GM06990 (cell line): ENCODE results near the gene CEP112.
"Not testable (repeated sequence)": the region's sequence is repeated elsewhere in the genome, so short reads cannot be mapped to it uniquely, and the experiment has no call there.

Source experiments
- DNase-seq: peaks from one replicate; pipeline ENCODE4 v3.0.0-alpha.2; 2011; ENCODE audit not compliant: insufficient read length; ENCODE audit errors: extremely low read depth
- H3K27me3 ChIP-seq: replicated peaks from 2 replicates; pipeline ENCODE4 v1.6.0; 2011; ENCODE audit warnings: low read length; ENCODE audit not compliant: control insufficient read depth, insufficient read depth
- H3K36me3 ChIP-seq: 2 replicates; pipeline ENCODE4 v1.5.1; 2011; ENCODE audit warnings: low read length; ENCODE audit not compliant: control insufficient read depth, insufficient read depth
- H3K4me3 ChIP-seq: replicated peaks from 2 replicates; pipeline ENCODE4 v1.5.1; 2011; ENCODE audit warnings: low read depth, mild to moderate bottlenecking, control low read depth, low read length
- CTCF ChIP-seq: IDR thresholded peaks from 2 replicates; pipeline ENCODE4 v1.5.1; 2011; ENCODE audit warnings: low read length, control low read depth, mild to moderate bottlenecking, inconsistent platforms; ENCODE audit not compliant: insufficient read depth, poor library complexity, severe bottlenecking

The CEP112 gene

GRCh38 chr17:65742403-65743307 is 449.3 kb downstream of the CEP112 start:
- Histone ChIP-seq H3K27me3 (no peaks in the 10 kb centered on the region), H3K4me3 (no peak overlapping the region), H3K36me3 (no peaks in the 10 kb centered on the region)
- no peak for TF ChIP-seq CTCF
- DNase-seq = no peak

GRCh38 chr17:65741710-65742109 is 450.2 kb downstream of the CEP112 start:
- H3K27me3 ChIP-seq = no peaks in the 10 kb centered on the region
- no peaks in the 10 kb centered on the region for H3K36me3 ChIP-seq
- DNase-seq = no peak
- no peak overlapping the region for H3K4me3 ChIP-seq
- TF ChIP-seq CTCF = no peak

GRCh38 chr17:65739034-65739433 is 452.9 kb downstream of the CEP112 start:
- H3K36me3 ChIP-seq = no peaks in the 10 kb centered on the region
- DNase-seq = no peak
- H3K4me3 ChIP-seq = no peak overlapping the region
- no peaks in the 10 kb centered on the region for H3K27me3 ChIP-seq
- TF ChIP-seq CTCF = no peak

GRCh38 chr17:65737451-65737850 is 454.5 kb downstream of the CEP112 start:
- Histone ChIP-seq H3K27me3 (no peaks in the 10 kb centered on the region), H3K4me3 (no peak overlapping the region), H3K36me3 (no peaks in the 10 kb centered on the region)
- DNase-seq = no peak
- no peak for TF ChIP-seq CTCF

GRCh38 chr17:65733314-65733713 is 458.6 kb downstream of the CEP112 start:
- H3K27me3 ChIP-seq = no peaks in the 10 kb centered on the region
- no peak for DNase-seq
- H3K4me3 ChIP-seq = no peak overlapping the region
- TF ChIP-seq CTCF = no peak
- H3K36me3 ChIP-seq = no peaks in the 10 kb centered on the region

- not testable (repeated sequence) for H3K4me3 ChIP-seq, H3K36me3 ChIP-seq, H3K27me3 ChIP-seq, DNase-seq
These were observed 459.3 kb downstream of the CEP112 start for GRCh38 chr17:65732667-65733066.
